HEK293 (cell line): ENCODE results near the gene ANXA1.

Experiments used
- TCF7L2 ChIP-seq: IDR thresholded peaks from 2 replicates; pipeline ENCODE4 v1.6.1; 2011; ENCODE audit warnings: low read depth, mild to moderate bottlenecking, inconsistent platforms, low read length, moderate library complexity, borderline replicate concordance
- ZBTB20 ChIP-seq: fragments of 450-650 bp; formaldehyde crosslinking; IDR thresholded peaks from 2 replicates; pipeline ENCODE4 v1.5.1; 2016; ENCODE audit warnings: missing biosample characterization, missing genetic modification characterization
- ZNF140 ChIP-seq: fragments of 450-650 bp; formaldehyde crosslinking; IDR thresholded peaks from 2 replicates; pipeline ENCODE4 v1.5.1; 2016; ENCODE audit warnings: missing biosample characterization, missing genetic modification characterization

GRCh38 chr9:73174330-73174980, 22.8 kb downstream of the ANXA1 start:
- no peak for TF ChIP-seq ZBTB20
- no peak for TF ChIP-seq ZNF140 (tag by site-specific recombination)
- no peak for TF ChIP-seq TCF7L2
